Gastrocnemius medialis (tissue), 4 donors: ENCODE measurements around the gene BCL7C. TPM values are rescaled to one million over a fixed set of nuclear protein-coding genes. Genes with fewer than 3 reads are reported as not detected.

Experiments used
- ATAC-seq, 2 donors: fragments of 150-250 bp; one replicate each; pipeline ENCODE4 v1.9.1; 2016
- DNase-seq, 2 donors: peaks; one replicate each; pipeline ENCODE4 v3.0.0-alpha.2; 2019
- H3K27ac ChIP-seq, 4 donors: fragments of 200-600 bp; sonication (generic); 1 replicate in 1 of 4; 2 replicates in 3 of 4; pipeline ENCODE4 v1.5.1; 2016 to 2018; ENCODE audit warnings: mild to moderate bottlenecking in 2 of 4, moderate library complexity in 1 of 4
- H3K27me3 ChIP-seq, 3 donors: fragments of 200-600 bp; sonication (generic) in 2 of 3; 1 replicate in 1 of 3; 2 replicates in 2 of 3; pipeline versions ENCODE4 v1.5.1 to v1.6.0; 2016 to 2019; ENCODE audit warnings: mild to moderate bottlenecking in 1 of 3, moderate library complexity in 1 of 3
- H3K36me3 ChIP-seq, 2 donors: fragments of 200-600 bp; sonication (generic) in 1 of 2; one replicate each; pipeline ENCODE4 v1.5.1; 2017 to 2018
- H3K4me1 ChIP-seq, 2 donors: fragments of 200-600 bp; sonication (generic) in 1 of 2; one replicate each; pipeline ENCODE4 v1.5.1; 2016 to 2017; ENCODE audit warnings: mild to moderate bottlenecking in 2 of 2
- H3K4me3 ChIP-seq, 4 donors: fragments of 200-600 bp; sonication (generic) in 3 of 4; 1 replicate in 1 of 4; 2 replicates in 3 of 4; pipeline ENCODE4 v1.5.1; 2016 to 2019; ENCODE audit warnings: mild to moderate bottlenecking in 2 of 4
- H3K9me3 ChIP-seq, 3 donors: fragments of 200-600 bp; sonication (generic) in 2 of 3; 1 replicate in 1 of 3; 2 replicates in 2 of 3; pipeline ENCODE4 v1.5.1; 2016 to 2019
- POLR2A ChIP-seq, 2 donors: fragments of 450-650 bp; IDR thresholded peaks; one replicate each; pipeline ENCODE4 v1.6.1; 2017; ENCODE audit warnings: antibody characterized with exemption in 2 of 2, mild to moderate bottlenecking in 2 of 2, moderate library complexity in 2 of 2
- in situ Hi-C, 4 donors: fragments of 200-750 bp; cut with MboI; loops; one replicate each; pipeline versions ENCODE4 v1.15.0 to v1.8.0; 2017; ENCODE audit warnings: low sequenced_read_pairs in 4 of 4
- intact Hi-C: fragments of 100-400 bp; cut with DNase I; formaldehyde crosslinking; loops from one replicate; pipeline ENCODE4 v1.15.1; 2023; ENCODE audit warnings: low total_unique reads
- total RNA-seq, 4 donors: library from RNA; depleted of rRNA; stranded (reverse); fragments of >200 nt; gene quantifications; one replicate each; pipeline versions ENCODE4 v1.1.0 to v1.2.3, GENCODE V29; 2016
- TF ChIP-seq, protein P1 (sequence below), 5 experiments: fragments of 450-650 bp in 3 of 5; fragments of 200-600 bp in 2 of 5; sonication (generic) in 2 of 5; IDR thresholded peaks in 4 of 5; conservative IDR thresholded peaks in 1 of 5; 1 replicate in 4 of 5; 2 replicates in 1 of 5; pipeline ENCODE4 v1.5.1; 2016 to 2019; ENCODE audit warnings: antibody characterized with exemption in 5 of 5, mild to moderate bottlenecking in 3 of 5, moderate library complexity in 3 of 5

Gene BCL7C
- total RNA-seq, 4 donors from 2014 or later, result 16.4 to 24.5 (median 22.3) TPM

DNA sequence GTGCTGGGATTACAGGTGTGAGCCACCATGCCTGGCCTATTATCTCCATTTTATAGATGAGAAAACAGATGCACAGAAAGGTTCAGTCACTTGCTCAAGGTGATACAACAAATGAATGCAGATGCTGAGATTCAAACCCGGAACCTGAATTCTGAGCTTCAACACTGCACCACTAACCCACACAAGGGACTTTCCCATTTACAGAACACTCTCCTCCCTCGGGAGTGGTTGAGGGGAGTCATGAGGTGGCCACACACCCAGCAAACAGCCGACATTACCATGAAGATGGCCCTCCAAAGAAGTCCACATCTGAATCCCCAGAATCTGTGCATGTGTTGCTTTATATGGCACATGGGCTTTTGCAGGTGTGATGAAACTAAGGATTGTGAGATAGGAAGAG, 9.1 kb downstream of the BCL7C start:
- H3K9me3 ChIP-seq, result no peaks in the 10 kb centered on the region
- no peak overlapping the region for H3K4me3 ChIP-seq
- H3K4me1 ChIP-seq, result no peaks in the 10 kb centered on the region
- no peak for TF ChIP-seq POLR2A (IDR thresholded peaks at IDR 0.05)
- TF ChIP-seq, protein P1, sequence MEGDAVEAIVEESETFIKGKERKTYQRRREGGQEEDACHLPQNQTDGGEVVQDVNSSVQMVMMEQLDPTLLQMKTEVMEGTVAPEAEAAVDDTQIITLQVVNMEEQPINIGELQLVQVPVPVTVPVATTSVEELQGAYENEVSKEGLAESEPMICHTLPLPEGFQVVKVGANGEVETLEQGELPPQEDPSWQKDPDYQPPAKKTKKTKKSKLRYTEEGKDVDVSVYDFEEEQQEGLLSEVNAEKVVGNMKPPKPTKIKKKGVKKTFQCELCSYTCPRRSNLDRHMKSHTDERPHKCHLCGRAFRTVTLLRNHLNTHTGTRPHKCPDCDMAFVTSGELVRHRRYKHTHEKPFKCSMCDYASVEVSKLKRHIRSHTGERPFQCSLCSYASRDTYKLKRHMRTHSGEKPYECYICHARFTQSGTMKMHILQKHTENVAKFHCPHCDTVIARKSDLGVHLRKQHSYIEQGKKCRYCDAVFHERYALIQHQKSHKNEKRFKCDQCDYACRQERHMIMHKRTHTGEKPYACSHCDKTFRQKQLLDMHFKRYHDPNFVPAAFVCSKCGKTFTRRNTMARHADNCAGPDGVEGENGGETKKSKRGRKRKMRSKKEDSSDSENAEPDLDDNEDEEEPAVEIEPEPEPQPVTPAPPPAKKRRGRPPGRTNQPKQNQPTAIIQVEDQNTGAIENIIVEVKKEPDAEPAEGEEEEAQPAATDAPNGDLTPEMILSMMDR (IDR thresholded peaks at IDR 0.05 in 4 of 5, conservative IDR thresholded peaks at IDR 0.05 in 1 of 5), result no peak
- peaks cover 0 to 15% of the 10 kb centered on the region in 2 donors for H3K36me3 ChIP-seq
- H3K27ac ChIP-seq, result no peak overlapping the region
- DNase-seq (no peak), ATAC-seq (no peak)
- intact Hi-C loops, result no loop called here
- no peaks in the 10 kb centered on the region for H3K27me3 ChIP-seq
- in situ Hi-C loops, result no loop called here

DNA sequence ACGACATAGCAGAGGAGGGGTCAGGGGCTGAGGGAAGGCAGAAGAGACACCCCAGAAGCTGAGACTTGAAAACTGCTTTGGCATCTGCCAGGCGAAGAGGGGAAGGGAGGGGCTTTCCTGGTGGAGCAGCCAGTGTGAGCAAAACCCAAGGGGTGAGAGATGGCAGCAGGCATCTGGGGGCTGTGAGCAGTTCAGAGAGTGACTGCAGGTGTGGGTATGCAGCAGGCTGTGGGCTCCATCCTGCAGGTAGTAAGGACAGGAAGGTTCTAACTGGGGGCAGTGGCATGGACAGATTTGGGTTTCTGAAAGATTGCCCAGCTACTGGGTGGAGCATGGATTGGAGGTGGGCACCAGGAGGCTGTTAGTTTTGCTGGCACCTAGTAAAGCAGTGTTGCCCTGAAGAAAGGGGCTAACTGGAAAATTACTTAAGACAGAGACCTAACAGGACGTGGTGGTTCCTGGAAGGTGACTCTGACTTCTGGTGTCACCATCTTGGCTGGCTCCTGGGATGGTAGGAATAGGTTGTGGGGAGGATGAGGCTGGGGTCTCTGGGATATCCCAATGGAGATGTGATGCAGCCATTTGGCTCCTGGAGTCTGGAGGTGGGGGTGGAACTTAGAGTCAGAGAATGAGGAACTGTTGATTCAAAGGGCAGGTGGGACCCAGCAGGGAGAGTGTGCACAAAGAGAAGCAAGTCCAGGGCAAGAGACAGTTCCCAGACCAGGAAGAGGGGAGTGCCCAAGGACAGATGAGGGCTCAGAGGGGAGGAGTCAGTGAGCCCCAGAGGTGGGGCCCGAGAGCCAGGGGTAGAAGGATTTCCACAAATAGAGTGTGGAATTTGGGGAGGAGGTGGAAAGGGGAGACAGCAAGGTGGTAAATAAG, 11.2 kb downstream of the BCL7C start:
- TF ChIP-seq, protein P1 (IDR thresholded peaks at IDR 0.05 in 4 of 5, conservative IDR thresholded peaks at IDR 0.05 in 1 of 5), result no peak
- no peak for TF ChIP-seq POLR2A (IDR thresholded peaks at IDR 0.05)
- DNase-seq (no peak), ATAC-seq (no peak)
- no peak overlapping the region for H3K4me3 ChIP-seq
- intact Hi-C loops, result no loop called here
- no peak overlapping the region for H3K27ac ChIP-seq
- no peaks in the 10 kb centered on the region for H3K4me1 ChIP-seq
- in situ Hi-C loops, result no loop called here
- H3K27me3 ChIP-seq, result no peaks in the 10 kb centered on the region
- H3K36me3 ChIP-seq, result peaks cover 0 to 8% of the 10 kb centered on the region in 2 donors
- H3K9me3 ChIP-seq, result no peaks in the 10 kb centered on the region

DNA sequence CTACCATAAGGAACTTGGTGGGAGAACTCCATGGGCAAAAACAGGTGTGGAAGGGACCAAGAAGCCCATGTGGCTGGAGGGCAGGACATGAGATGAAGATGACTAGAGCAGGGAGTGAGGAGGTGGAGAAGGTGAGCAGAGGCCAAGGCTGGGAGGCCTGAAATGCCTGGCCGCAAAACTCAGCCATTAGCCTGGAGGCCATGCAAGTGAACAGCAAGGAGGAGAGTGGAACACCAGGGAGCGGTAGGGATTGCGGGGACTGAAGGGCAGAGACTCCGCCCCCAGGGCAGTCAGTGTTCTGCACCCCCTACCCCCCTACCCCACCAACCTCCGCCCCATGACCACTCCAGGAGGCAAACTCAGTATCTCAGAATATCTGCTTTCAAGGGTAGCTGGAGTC, 17.0 kb downstream of the BCL7C start:
- Histone ChIP-seq H3K36me3 (peaks cover 0 to 5% of the 10 kb centered on the region in 2 donors), H3K27ac (peak overlapping the region in 3 of 4 donors; percentile 86 to 96 (median 88)), H3K4me3 (peak overlapping the region in 3 of 4 donors; percentile 93 to 97 (median 95)), H3K27me3 (no peaks in the 10 kb centered on the region), H3K9me3 (no peaks in the 10 kb centered on the region), H3K4me1 (peaks cover 17 to 22% of the 10 kb centered on the region in 2 donors)
- intact Hi-C loops (no loop called here), in situ Hi-C loops (no loop called here)
- no peak for ATAC-seq
- DNase-seq, result no peak
- TF ChIP-seq, protein P1 (IDR thresholded peaks at IDR 0.05 in 4 of 5, conservative IDR thresholded peaks at IDR 0.05 in 1 of 5), result no peak
- TF ChIP-seq POLR2A (IDR thresholded peaks at IDR 0.05), result no peak

DNA sequence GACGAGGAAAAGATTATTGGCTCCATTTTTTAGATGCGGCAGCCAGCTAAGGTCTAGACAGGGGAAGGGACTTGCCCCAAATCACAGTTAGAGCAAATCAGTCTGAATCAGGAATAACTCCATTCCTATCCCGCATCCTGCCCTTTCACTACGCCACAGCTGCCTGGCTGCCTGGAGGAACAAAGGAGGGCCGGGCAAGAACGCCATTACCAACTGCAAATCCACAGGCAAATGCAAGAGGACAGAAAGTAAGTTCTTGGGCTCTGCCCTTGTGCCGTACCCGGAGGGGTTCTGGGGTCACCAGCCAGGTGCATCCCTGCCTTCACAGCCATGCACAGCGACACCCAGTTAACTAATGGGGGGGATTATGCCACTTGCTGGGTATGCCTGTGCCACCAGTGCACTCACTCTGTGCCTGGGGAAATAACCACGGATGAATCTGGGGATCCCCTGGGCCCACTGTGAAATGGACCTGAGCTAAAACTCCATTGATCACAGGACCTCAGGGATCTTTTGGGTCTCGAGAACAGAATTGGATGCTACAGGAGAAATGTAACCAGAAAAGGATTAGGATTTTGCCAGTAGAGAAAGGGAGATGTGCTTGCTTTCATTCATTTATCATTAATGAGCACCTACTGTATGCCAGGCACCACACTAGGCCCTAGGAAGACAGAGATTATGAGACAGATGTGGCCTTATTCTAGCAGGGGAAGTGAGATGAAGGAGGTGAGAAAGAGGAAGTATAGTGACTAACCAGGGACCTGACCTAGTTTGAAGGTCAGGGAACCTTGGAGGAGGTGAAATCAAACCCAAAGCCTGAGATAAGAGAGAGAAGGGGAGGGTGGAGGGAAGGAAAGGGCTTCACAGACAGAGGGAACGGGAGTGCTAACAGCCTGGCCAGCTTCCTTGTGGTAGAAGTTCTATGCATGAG, 17.7 kb downstream of the BCL7C start:
- Histone ChIP-seq H3K4me3 (peak overlapping the region; percentile 84 to 97 (median 94)), H3K36me3 (peaks cover 0 to 5% of the 10 kb centered on the region in 2 donors), H3K4me1 (peaks cover 17 to 22% of the 10 kb centered on the region in 2 donors), H3K27ac (peak overlapping the region; percentile 86 to 96 (median 87)), H3K9me3 (no peaks in the 10 kb centered on the region), H3K27me3 (no peaks in the 10 kb centered on the region)
- no peak for DNase-seq
- intact Hi-C loops, result loop anchor here (1.0 kb wide), 2 partner anchors 18 to 71 kb away; partner anchors contain the start of gene BCL7C
- in situ Hi-C loops, result no loop called here
- no peak for ATAC-seq
- TF ChIP-seq, protein P1 (IDR thresholded peaks at IDR 0.05 in 4 of 5, conservative IDR thresholded peaks at IDR 0.05 in 1 of 5), result no peak
- no peak for TF ChIP-seq POLR2A (IDR thresholded peaks at IDR 0.05)
